ENCODE data around the gene FAM222B.

The FAM222B gene

GRCh38 chr17:28720247-28720996 is 122.2 kb downstream of the FAM222B start:
- Histone ChIP-seq H3K27ac (ENCODE audit: low read depth, low read length) (peak overlapping the region; percentile 100), H3K4me2 (ENCODE audit: low read depth, low read length, poor library complexity, severe bottlenecking) (peak overlapping the region; percentile 97), H3K4me3 (ENCODE audit: insufficient read depth, low read length, poor library complexity, severe bottlenecking) (peak overlapping the region; percentile 77), H4K20me1 (ENCODE audit: low read depth, low read length) (0 out of 2 replicates have a peak, but pooled peaks cover 4% of the 10 kb centered on the region), H3K36me3 (ENCODE audit: low read length) (peaks cover 23% of the 10 kb centered on the region), H3K27me3 (ENCODE audit: low read length) (no peaks in the 10 kb centered on the region), H3K79me2 (ENCODE audit: insufficient read depth, low read length) (peaks cover 39% of the 10 kb centered on the region), H3K9ac (ENCODE audit: low read length) (peak overlapping the region; percentile 96), H3F3A (ENCODE audit: insufficient read depth) (peaks cover 53% of the 10 kb centered on the region), H2AFZ (ENCODE audit: low read depth, low read length, severe bottlenecking) (no peak overlapping the region), H3K9me3 (ENCODE audit: insufficient read depth, low read length) (no peaks in the 10 kb centered on the region), H3K9me2 (replicated peaks; ENCODE audit: insufficient read depth, low read length) (no peaks in the 10 kb centered on the region)
- TF ChIP-seq EZH2phosphoT487 (conservative IDR thresholded peaks at IDR 0.05; ENCODE audit: low read length) (no peak), CTCF (IDR thresholded peaks at IDR 0.05; ENCODE audit: insufficient read depth, low read length, poor library complexity, severe bottlenecking) (no peak)

- Histone ChIP-seq H4K20me1 (ENCODE audit: low read depth, low read length) (0 out of 2 replicates have a peak, but pooled peaks cover 4% of the 10 kb centered on the region), H3K27ac (ENCODE audit: low read depth, low read length) (peak overlapping the region; percentile 100; the same call in 1 of the 2 replicates), H3K27me3 (ENCODE audit: low read length) (no peaks in the 10 kb centered on the region), H3K9me2 (replicated peaks; ENCODE audit: insufficient read depth, low read length) (no peaks in the 10 kb centered on the region), H3K36me3 (ENCODE audit: low read length) (peaks cover 23% of the 10 kb centered on the region), H3F3A (ENCODE audit: insufficient read depth) (peaks cover 39% of the 10 kb centered on the region), H3K4me3 (ENCODE audit: insufficient read depth, low read length, poor library complexity, severe bottlenecking) (peak overlapping the region; percentile 77), H3K9me3 (ENCODE audit: insufficient read depth, low read length) (no peaks in the 10 kb centered on the region), H2AFZ (ENCODE audit: low read depth, low read length, severe bottlenecking) (peak overlapping the region; percentile 69), H3K79me2 (ENCODE audit: insufficient read depth, low read length) (peaks cover 34% of the 10 kb centered on the region), H3K4me2 (ENCODE audit: low read depth, low read length, poor library complexity, severe bottlenecking) (peak overlapping the region; percentile 97), H3K9ac (ENCODE audit: low read length) (peak overlapping the region; percentile 96)
- TF ChIP-seq EZH2phosphoT487 (conservative IDR thresholded peaks at IDR 0.05; ENCODE audit: low read length) (no peak), CTCF (IDR thresholded peaks at IDR 0.05; ENCODE audit: insufficient read depth, low read length, poor library complexity, severe bottlenecking) (no peak)
These were observed 123.6 kb downstream of the FAM222B start for GRCh38 chr17:28719021-28719433.

DNA sequence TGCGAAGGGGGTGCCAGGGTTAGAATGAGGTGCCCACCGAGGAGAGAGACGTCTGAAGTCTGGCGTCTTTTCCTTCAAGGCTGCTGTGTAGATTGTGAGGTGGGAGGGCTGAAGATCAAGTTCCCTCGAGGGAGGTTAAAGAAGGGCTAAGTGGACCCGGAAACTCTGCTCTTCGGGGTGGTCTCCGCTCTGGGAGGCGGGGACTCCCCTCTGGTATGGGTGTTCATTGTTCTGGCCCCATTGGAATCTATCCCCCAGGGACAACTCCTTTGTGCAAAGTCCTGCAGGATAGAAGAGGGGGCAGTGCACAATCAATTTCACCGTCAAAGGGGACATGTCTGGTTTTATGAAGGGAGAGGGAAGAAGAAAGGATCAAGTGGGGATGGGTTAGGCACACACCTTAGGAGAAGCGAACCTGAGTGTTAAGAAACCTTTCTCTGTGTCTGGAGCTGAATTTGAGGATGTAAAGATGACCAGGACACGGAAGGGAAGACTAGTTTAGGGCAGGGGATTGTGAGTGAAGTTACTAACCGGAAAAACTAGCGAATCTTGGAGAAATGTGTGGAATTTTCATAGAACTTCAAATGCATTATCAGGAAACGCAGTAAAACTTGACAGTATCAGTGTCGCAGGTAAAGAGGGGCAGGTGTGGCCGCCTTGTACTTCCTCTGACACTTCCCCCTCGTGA is 124.1 kb downstream of the FAM222B start:
- H4K20me1 ChIP-seq (ENCODE audit: low read depth, low read length): 0 out of 2 replicates have a peak, but pooled peaks cover 4% of the 10 kb centered on the region
- H3K27ac ChIP-seq (ENCODE audit: low read depth, low read length): no peak overlapping the region
- no peaks in the 10 kb centered on the region for H3K9me2 ChIP-seq (replicated peaks; ENCODE audit: insufficient read depth, low read length)
- TF ChIP-seq CTCF (IDR thresholded peaks at IDR 0.05; ENCODE audit: insufficient read depth, low read length, poor library complexity, severe bottlenecking): no peak
- no peak for TF ChIP-seq EZH2phosphoT487 (conservative IDR thresholded peaks at IDR 0.05; ENCODE audit: low read length)
- no peak overlapping the region for H3K9ac ChIP-seq (ENCODE audit: low read length)
- H3K4me2 ChIP-seq (ENCODE audit: low read depth, low read length, poor library complexity, severe bottlenecking): peak overlapping the region; percentile 97
- H3K4me3 ChIP-seq (ENCODE audit: insufficient read depth, low read length, poor library complexity, severe bottlenecking): no peak overlapping the region
- H3K79me2 ChIP-seq (ENCODE audit: insufficient read depth, low read length): peaks cover 34% of the 10 kb centered on the region
- no peaks in the 10 kb centered on the region for H3K9me3 ChIP-seq (ENCODE audit: insufficient read depth, low read length)
- peaks cover 21% of the 10 kb centered on the region for H3K36me3 ChIP-seq (ENCODE audit: low read length)
- H3K27me3 ChIP-seq (ENCODE audit: low read length): no peaks in the 10 kb centered on the region
- peaks cover 34% of the 10 kb centered on the region for H3F3A ChIP-seq (ENCODE audit: insufficient read depth)
- H2AFZ ChIP-seq (ENCODE audit: low read depth, low read length, severe bottlenecking): no peak overlapping the region

All from SU-DHL-6 (cell line).